Astrocyte (in vitro differentiated cells and primary cell): ENCODE results near the gene MAP1S. TPM values are rescaled to one million over a fixed set of nuclear protein-coding genes. Genes with fewer than 3 reads are reported as not detected.
A peak's percentile ranks its signal among the peaks of the same experiment; 100 is the strongest.
"Not testable (repeated sequence)": the region's sequence is repeated elsewhere in the genome, so short reads cannot be mapped to it uniquely, and the experiment has no call there.

Experiments
- DNase-seq: peaks from one replicate; pipeline ENCODE4 v3.0.0-alpha.2; 2010; ENCODE audit warnings: low read depth
- FAIRE-seq: peaks from 2 replicates; lab custom pipeline; 2011; peaks lifted over from hg19 to GRCh38; lab: Jason Lieb, UNC
- H2AFZ ChIP-seq: 2 replicates; pipeline ENCODE4 v1.6.0; 2012; ENCODE audit warnings: low read depth, low read length, inconsistent platforms
- H3K27ac ChIP-seq: 2 replicates; pipeline ENCODE4 v1.5.1; 2011; ENCODE audit warnings: low read depth, low read length, inconsistent platforms
- H3K27me3 ChIP-seq: 2 replicates; pipeline ENCODE4 v1.6.0; 2011; ENCODE audit warnings: low read length, inconsistent platforms; ENCODE audit not compliant: insufficient read depth
- H3K36me3 ChIP-seq: 2 replicates; pipeline ENCODE4 v1.5.1; 2011; ENCODE audit warnings: low read length, inconsistent platforms; ENCODE audit not compliant: insufficient read depth
- H3K4me1 ChIP-seq: 2 replicates; pipeline ENCODE4 v1.5.1; 2011; ENCODE audit warnings: low read length, inconsistent platforms; ENCODE audit not compliant: insufficient read depth
- H3K4me2 ChIP-seq: 2 replicates; pipeline ENCODE4 v1.6.0; 2012; ENCODE audit warnings: low read length, inconsistent platforms
- H3K4me3 ChIP-seq: 2 replicates; pipeline ENCODE4 v1.5.1; 2011; ENCODE audit warnings: low read depth, mild to moderate bottlenecking, low read length, inconsistent platforms; ENCODE audit not compliant: insufficient read depth
- H3K79me2 ChIP-seq: 2 replicates; pipeline ENCODE4 v1.6.0; 2012; ENCODE audit warnings: mild to moderate bottlenecking, low read length, inconsistent platforms; ENCODE audit not compliant: insufficient read depth
- H3K9ac ChIP-seq: 2 replicates; pipeline ENCODE4 v1.6.0; 2012; ENCODE audit warnings: mild to moderate bottlenecking, low read length, inconsistent platforms
- H3K9me3 ChIP-seq: 2 replicates; pipeline ENCODE4 v1.5.1; 2012; ENCODE audit warnings: low read depth, mild to moderate bottlenecking, low read length, inconsistent platforms; ENCODE audit not compliant: insufficient read depth
- H4K20me1 ChIP-seq: 2 replicates; pipeline ENCODE4 v1.6.0; 2012; ENCODE audit warnings: low read length, inconsistent platforms; ENCODE audit not compliant: insufficient read depth
- H3K27ac Mint-ChIP-seq: one replicate; pipeline ENCODE4 v1.8.0; 2021; ENCODE audit warnings: mild to moderate bottlenecking, mixed read lengths; ENCODE audit not compliant: unreplicated experiment
- H3K27me3 Mint-ChIP-seq: one replicate; pipeline ENCODE4 v1.8.0; 2021; ENCODE audit warnings: low read depth, mixed read lengths; ENCODE audit not compliant: unreplicated experiment
- H3K36me3 Mint-ChIP-seq: one replicate; pipeline ENCODE4 v1.8.0; 2021; ENCODE audit warnings: low read depth, mixed read lengths; ENCODE audit not compliant: unreplicated experiment
- H3K4me1 Mint-ChIP-seq: one replicate; pipeline ENCODE4 v1.8.0; 2021; ENCODE audit warnings: low read depth, mixed read lengths; ENCODE audit not compliant: unreplicated experiment
- H3K4me3 Mint-ChIP-seq: one replicate; pipeline ENCODE4 v1.8.0; 2021; ENCODE audit warnings: mild to moderate bottlenecking, moderate library complexity, mixed read lengths; ENCODE audit not compliant: unreplicated experiment
- H3K9me3 Mint-ChIP-seq: one replicate; pipeline ENCODE4 v1.8.0; 2021; ENCODE audit warnings: mild to moderate bottlenecking, mixed read lengths; ENCODE audit not compliant: unreplicated experiment
- CTCF ChIP-seq: IDR thresholded peaks from 2 replicates; pipeline ENCODE4 v1.5.1; 2011; ENCODE audit warnings: low read depth, mild to moderate bottlenecking, inconsistent platforms, low read length, moderate library complexity; ENCODE audit not compliant: insufficient read depth
- EZH2 ChIP-seq: IDR thresholded peaks from 2 replicates; pipeline ENCODE4 v1.6.1; 2012; ENCODE audit warnings: mild to moderate bottlenecking, low read length, inconsistent platforms; ENCODE audit not compliant: insufficient read depth
- total RNA-seq: library from RNA; stranded (reverse); gene quantifications from 2 replicates; pipeline ENCODE4 v1.2.1, GENCODE V29; 2021

The MAP1S gene
- total RNA-seq, 1 donor from 2014 or later: 82.2 TPM

GRCh38 chr19:17775245-17775927 is 56.1 kb downstream of the MAP1S start:
- no peaks in the 10 kb centered on the region for H3K27me3 ChIP-seq
- FAIRE-seq: no peak
- no peaks in the 10 kb centered on the region for H3K4me1 ChIP-seq
- Mint-ChIP-seq H3K4me3 (no peak overlapping the region), H3K27me3 (peaks cover 27% of the 10 kb centered on the region), H3K36me3 (no peaks in the 10 kb centered on the region), H3K9me3 (no peaks in the 10 kb centered on the region), H3K4me1 (no peaks in the 10 kb centered on the region), H3K27ac (no peak overlapping the region)
- H3K9me3 ChIP-seq: no peaks in the 10 kb centered on the region
- no peak overlapping the region for H3K4me2 ChIP-seq
- H3K9ac ChIP-seq: no peak overlapping the region
- H2AFZ ChIP-seq: no peak overlapping the region
- TF ChIP-seq EZH2 (no peak), CTCF (peak; percentile 49)
- no peak overlapping the region for H3K27ac ChIP-seq
- H4K20me1 ChIP-seq: no peaks in the 10 kb centered on the region
- H3K36me3 ChIP-seq: no peaks in the 10 kb centered on the region
- H3K4me3 ChIP-seq: no peak overlapping the region
- no peaks in the 10 kb centered on the region for H3K79me2 ChIP-seq
- DNase-seq: no peak

- Mint-ChIP-seq H3K9me3 (no peaks in the 10 kb centered on the region), H3K27me3 (peaks cover 27% of the 10 kb centered on the region), H3K36me3 (no peaks in the 10 kb centered on the region), H3K4me3 (no peak overlapping the region), H3K27ac (no peak overlapping the region), H3K4me1 (no peaks in the 10 kb centered on the region)
- H3K27me3 ChIP-seq: no peaks in the 10 kb centered on the region
- FAIRE-seq (no peak), DNase-seq (no peak)
- H3K4me3 ChIP-seq: no peak overlapping the region
- no peaks in the 10 kb centered on the region for H3K9me3 ChIP-seq
- no peak for TF ChIP-seq CTCF
- TF ChIP-seq EZH2: no peak
- no peaks in the 10 kb centered on the region for H4K20me1 ChIP-seq
- no peaks in the 10 kb centered on the region for H3K4me1 ChIP-seq
- no peaks in the 10 kb centered on the region for H3K36me3 ChIP-seq
- no peak overlapping the region for H3K27ac ChIP-seq
- H2AFZ ChIP-seq: no peak overlapping the region
- H3K4me2 ChIP-seq: no peak overlapping the region
- H3K9ac ChIP-seq: no peak overlapping the region
- H3K79me2 ChIP-seq: no peaks in the 10 kb centered on the region
Observed at GRCh38 chr19:17775991-17776803, 56.9 kb downstream of the MAP1S start.

GRCh38 chr19:17777840-17778239 is 58.6 kb downstream of the MAP1S start:
- H3K27me3 Mint-ChIP-seq: peaks cover 27% of the 10 kb centered on the region
- H3K4me1 Mint-ChIP-seq, H2AFZ ChIP-seq, H3K36me3 Mint-ChIP-seq, H3K79me2 ChIP-seq, H3K4me3 Mint-ChIP-seq, H3K9ac ChIP-seq, DNase-seq, H3K27ac Mint-ChIP-seq, H3K36me3 ChIP-seq, H3K4me1 ChIP-seq, FAIRE-seq, H3K9me3 ChIP-seq, H3K27me3 ChIP-seq, H3K4me3 ChIP-seq, H4K20me1 ChIP-seq, H3K27ac ChIP-seq, H3K4me2 ChIP-seq, H3K9me3 Mint-ChIP-seq: not testable (repeated sequence)
